PC-3 (cell line): ENCODE data around the gene NAB1.

Source experiments
- CTCF ChIP-seq: fragments of 300-600 bp; sonication (generic); conservative IDR thresholded peaks from 2 replicates; pipeline ENCODE4 v1.5.1; 2017; ENCODE audit warnings: antibody characterized with exemption, low read depth, mild to moderate bottlenecking, low read length
- EZH2 ChIP-seq: fragments of 300-600 bp; sonication (generic); IDR thresholded peaks from one replicate; pipeline ENCODE4 v1.6.1; 2017; ENCODE audit warnings: antibody characterized with exemption, mild to moderate bottlenecking, low read length; ENCODE audit not compliant: unreplicated experiment

- no peak for TF ChIP-seq CTCF
- no peak for TF ChIP-seq EZH2
Observed at GRCh38 chr2:190663839-190664238, 15.0 kb downstream of the NAB1 start.
